Activated naive CD4-positive, alpha-beta T cell treated with anti-CD3 and anti-CD28 coated beads, Interleukin-2, amount 10 ng/mL, durations not matched to agents 7 days and 5 days (primary cell): ENCODE measurements around the gene POLE.

ENCODE experiments used
- CTCF ChIA-PET: fragments of 350-600 bp; sonication (Branson Sonifier 250); formaldehyde crosslinking; loops from one replicate; lab custom pipeline; 2021; ENCODE audit warnings: antibody characterized with exemption; lab: Charles Lee
- DNase-seq: peaks from one replicate; pipeline ENCODE4 v3.0.0-alpha.2; 2020
- H3K27ac Mint-ChIP-seq: one replicate; pipeline ENCODE4 v1.8.0; 2021; ENCODE audit warnings: mild to moderate bottlenecking, moderate library complexity, mixed read lengths
- H3K27me3 Mint-ChIP-seq: one replicate; pipeline ENCODE4 v1.8.0; 2021; ENCODE audit warnings: mild to moderate bottlenecking, mixed read lengths
- H3K36me3 Mint-ChIP-seq: one replicate; pipeline ENCODE4 v1.8.0; 2021; ENCODE audit warnings: mixed read lengths
- H3K4me1 Mint-ChIP-seq: one replicate; pipeline ENCODE4 v1.8.0; 2021; ENCODE audit warnings: mixed read lengths
- H3K4me3 Mint-ChIP-seq: one replicate; pipeline ENCODE4 v1.8.0; 2021; ENCODE audit warnings: mild to moderate bottlenecking, moderate library complexity, mixed read lengths
- H3K9me3 Mint-ChIP-seq: one replicate; pipeline ENCODE4 v1.8.0; 2021; ENCODE audit warnings: mixed read lengths

Gene POLE

GRCh38 chr12:132677492-132677891 lies 9.7 kb downstream of the POLE start:
- Mint-ChIP-seq H3K4me1 (peaks cover 6% of the 10 kb centered on the region), H3K27me3 (no peaks in the 10 kb centered on the region), H3K36me3 (peaks cover 61% of the 10 kb centered on the region), H3K4me3 (no peak overlapping the region), H3K9me3 (no peaks in the 10 kb centered on the region), H3K27ac (no peak overlapping the region)
- DNase-seq: no peak
- CTCF ChIA-PET: no interaction called here

GRCh38 chr12:132675757-132676432 lies 11.2 kb downstream of the POLE start:
- Mint-ChIP-seq H3K36me3 (peaks cover 62% of the 10 kb centered on the region), H3K4me3 (no peak overlapping the region), H3K9me3 (no peaks in the 10 kb centered on the region), H3K4me1 (peaks cover 13% of the 10 kb centered on the region), H3K27me3 (no peaks in the 10 kb centered on the region), H3K27ac (peak overlapping the region; percentile 67)
- CTCF ChIA-PET: interaction anchor here (0.9 kb wide), 1 partner anchor 37 kb away, joined by 3 read pairs; no protein-coding TSS in a partner anchor
- no peak for DNase-seq

GRCh38 chr12:132674561-132674960 lies 12.6 kb downstream of the POLE start:
- Mint-ChIP-seq H3K4me1 (peaks cover 13% of the 10 kb centered on the region), H3K4me3 (no peak overlapping the region), H3K36me3 (peaks cover 57% of the 10 kb centered on the region), H3K27ac (no peak overlapping the region), H3K27me3 (no peaks in the 10 kb centered on the region), H3K9me3 (no peaks in the 10 kb centered on the region)
- CTCF ChIA-PET: no interaction called here
- no peak for DNase-seq

- Mint-ChIP-seq H3K9me3 (no peaks in the 10 kb centered on the region), H3K4me3 (no peak overlapping the region), H3K27ac (no peak overlapping the region), H3K4me1 (peaks cover 13% of the 10 kb centered on the region), H3K27me3 (no peaks in the 10 kb centered on the region), H3K36me3 (peaks cover 59% of the 10 kb centered on the region)
- CTCF ChIA-PET: no interaction called here
- no peak for DNase-seq
Measured at GRCh38 chr12:132673288-132674179, 13.6 kb downstream of the POLE start.

GRCh38 chr12:132672678-132673077 lies 14.5 kb downstream of the POLE start:
- DNase-seq: no peak
- Mint-ChIP-seq H3K36me3 (peaks cover 63% of the 10 kb centered on the region), H3K27ac (no peak overlapping the region), H3K4me1 (peaks cover 13% of the 10 kb centered on the region), H3K9me3 (no peaks in the 10 kb centered on the region), H3K27me3 (no peaks in the 10 kb centered on the region), H3K4me3 (no peak overlapping the region)
- CTCF ChIA-PET: no interaction called here

GRCh38 chr12:132672116-132672515 lies 15.0 kb downstream of the POLE start:
- H3K4me3 Mint-ChIP-seq: no peak overlapping the region
- peak; percentile 40 for DNase-seq
- CTCF ChIA-PET: no interaction called here
- H3K4me1 Mint-ChIP-seq: peaks cover 13% of the 10 kb centered on the region
- H3K27me3 Mint-ChIP-seq: no peaks in the 10 kb centered on the region
- H3K27ac Mint-ChIP-seq: peak overlapping the region; percentile 83
- no peaks in the 10 kb centered on the region for H3K9me3 Mint-ChIP-seq
- peaks cover 60% of the 10 kb centered on the region for H3K36me3 Mint-ChIP-seq

- Mint-ChIP-seq H3K9me3 (no peaks in the 10 kb centered on the region), H3K27ac (no peak overlapping the region), H3K4me3 (no peak overlapping the region), H3K36me3 (peaks cover 63% of the 10 kb centered on the region), H3K4me1 (peaks cover 15% of the 10 kb centered on the region), H3K27me3 (no peaks in the 10 kb centered on the region)
- CTCF ChIA-PET: no interaction called here
- DNase-seq: no peak
Measured at GRCh38 chr12:132669166-132669879, 17.8 kb downstream of the POLE start.

- peaks cover 67% of the 10 kb centered on the region for H3K36me3 Mint-ChIP-seq
- no peak overlapping the region for H3K4me3 Mint-ChIP-seq
- no peak for DNase-seq
- H3K4me1 Mint-ChIP-seq: peaks cover 20% of the 10 kb centered on the region
- H3K27me3 Mint-ChIP-seq: no peaks in the 10 kb centered on the region
- H3K9me3 Mint-ChIP-seq: no peaks in the 10 kb centered on the region
- CTCF ChIA-PET: no interaction called here
- H3K27ac Mint-ChIP-seq: no peak overlapping the region
Measured at GRCh38 chr12:132668191-132669088, 18.7 kb downstream of the POLE start.

- Mint-ChIP-seq H3K9me3 (no peaks in the 10 kb centered on the region), H3K27ac (no peak overlapping the region), H3K27me3 (no peaks in the 10 kb centered on the region), H3K36me3 (peaks cover 72% of the 10 kb centered on the region), H3K4me3 (no peak overlapping the region), H3K4me1 (peaks cover 36% of the 10 kb centered on the region)
- no peak for DNase-seq
- CTCF ChIA-PET: no interaction called here
Measured at GRCh38 chr12:132665794-132666193, 21.3 kb downstream of the POLE start.

- Mint-ChIP-seq H3K4me3 (no peak overlapping the region), H3K27ac (no peak overlapping the region), H3K36me3 (peaks cover 77% of the 10 kb centered on the region), H3K27me3 (no peaks in the 10 kb centered on the region), H3K4me1 (peaks cover 43% of the 10 kb centered on the region), H3K9me3 (no peaks in the 10 kb centered on the region)
- DNase-seq: no peak
- CTCF ChIA-PET: no interaction called here
Measured at GRCh38 chr12:132665149-132665491, 22.0 kb downstream of the POLE start.

- CTCF ChIA-PET: no interaction called here
- Mint-ChIP-seq H3K9me3 (no peaks in the 10 kb centered on the region), H3K27me3 (no peaks in the 10 kb centered on the region), H3K36me3 (peaks cover 78% of the 10 kb centered on the region), H3K4me1 (peaks cover 50% of the 10 kb centered on the region), H3K27ac (no peak overlapping the region), H3K4me3 (no peak overlapping the region)
- DNase-seq: no peak
Measured at GRCh38 chr12:132664206-132665148, 22.7 kb downstream of the POLE start.

- Mint-ChIP-seq H3K27me3 (no peaks in the 10 kb centered on the region), H3K36me3 (peaks cover 73% of the 10 kb centered on the region), H3K4me3 (no peak overlapping the region), H3K9me3 (no peaks in the 10 kb centered on the region), H3K27ac (peak overlapping the region; percentile 45), H3K4me1 (peaks cover 52% of the 10 kb centered on the region)
- DNase-seq: no peak
- CTCF ChIA-PET: no interaction called here
Measured at GRCh38 chr12:132662901-132663755, 24.0 kb downstream of the POLE start.
